HL-60 (cell line): ENCODE measurements around the gene OR1F1.

ENCODE experiments used
- DNase-seq, 2 experiments: peaks; one replicate each; pipeline ENCODE4 v3.0.0-alpha.2; 2010 to 2020; ENCODE audit warnings: low read depth in 1 of 2, low spot score in 1 of 2
- H3K27ac ChIP-seq: fragments of 250-450 bp; sonication (Bioruptor Pico); replicated peaks from 2 replicates; pipeline ENCODE4 v1.5.1; 2020; ENCODE audit warnings: mild to moderate bottlenecking, moderate library complexity
- H3K27me3 ChIP-seq: fragments of 250-450 bp; sonication (Bioruptor Pico); 2 replicates; pipeline ENCODE4 v1.5.1; 2021; ENCODE audit warnings: mild to moderate bottlenecking, moderate library complexity; ENCODE audit not compliant: insufficient read depth, poor library complexity, severe bottlenecking
- H3K4me3 ChIP-seq: replicated peaks from 2 replicates; pipeline ENCODE4 v1.5.1; 2011; ENCODE audit warnings: mild to moderate bottlenecking, control low read depth, low read length; ENCODE audit not compliant: insufficient read depth
- GABPA ChIP-seq: IDR thresholded peaks from 2 replicates; pipeline ENCODE4 v1.6.1; 2012; ENCODE audit warnings: low read depth
- POLR2AphosphoS5 ChIP-seq: IDR thresholded peaks from 2 replicates; pipeline ENCODE4 v1.6.1; 2012; ENCODE audit warnings: low read depth
- SPI1 ChIP-seq: IDR thresholded peaks from 2 replicates; pipeline ENCODE4 v1.6.1; 2012; ENCODE audit warnings: low read depth, mild to moderate bottlenecking, borderline replicate concordance
- TF ChIP-seq, protein P1 (sequence below): IDR thresholded peaks from 2 replicates; pipeline ENCODE4 v1.6.1; 2012; ENCODE audit warnings: low read depth; ENCODE audit not compliant: insufficient replicate concordance
- TF ChIP-seq, protein P2 (sequence below): IDR thresholded peaks from one replicate; pipeline ENCODE4 v1.5.1; 2011; ENCODE audit warnings: low read length, control low read depth, inconsistent platforms; ENCODE audit not compliant: insufficient read depth

OR1F1 gene

GRCh38 chr16:3207086-3207953 is 19.3 kb downstream of the OR1F1 start:
- Histone ChIP-seq H3K27ac (no peak overlapping the region), H3K27me3 (no peaks in the 10 kb centered on the region), H3K4me3 (no peak overlapping the region)
- TF ChIP-seq, protein P1, sequence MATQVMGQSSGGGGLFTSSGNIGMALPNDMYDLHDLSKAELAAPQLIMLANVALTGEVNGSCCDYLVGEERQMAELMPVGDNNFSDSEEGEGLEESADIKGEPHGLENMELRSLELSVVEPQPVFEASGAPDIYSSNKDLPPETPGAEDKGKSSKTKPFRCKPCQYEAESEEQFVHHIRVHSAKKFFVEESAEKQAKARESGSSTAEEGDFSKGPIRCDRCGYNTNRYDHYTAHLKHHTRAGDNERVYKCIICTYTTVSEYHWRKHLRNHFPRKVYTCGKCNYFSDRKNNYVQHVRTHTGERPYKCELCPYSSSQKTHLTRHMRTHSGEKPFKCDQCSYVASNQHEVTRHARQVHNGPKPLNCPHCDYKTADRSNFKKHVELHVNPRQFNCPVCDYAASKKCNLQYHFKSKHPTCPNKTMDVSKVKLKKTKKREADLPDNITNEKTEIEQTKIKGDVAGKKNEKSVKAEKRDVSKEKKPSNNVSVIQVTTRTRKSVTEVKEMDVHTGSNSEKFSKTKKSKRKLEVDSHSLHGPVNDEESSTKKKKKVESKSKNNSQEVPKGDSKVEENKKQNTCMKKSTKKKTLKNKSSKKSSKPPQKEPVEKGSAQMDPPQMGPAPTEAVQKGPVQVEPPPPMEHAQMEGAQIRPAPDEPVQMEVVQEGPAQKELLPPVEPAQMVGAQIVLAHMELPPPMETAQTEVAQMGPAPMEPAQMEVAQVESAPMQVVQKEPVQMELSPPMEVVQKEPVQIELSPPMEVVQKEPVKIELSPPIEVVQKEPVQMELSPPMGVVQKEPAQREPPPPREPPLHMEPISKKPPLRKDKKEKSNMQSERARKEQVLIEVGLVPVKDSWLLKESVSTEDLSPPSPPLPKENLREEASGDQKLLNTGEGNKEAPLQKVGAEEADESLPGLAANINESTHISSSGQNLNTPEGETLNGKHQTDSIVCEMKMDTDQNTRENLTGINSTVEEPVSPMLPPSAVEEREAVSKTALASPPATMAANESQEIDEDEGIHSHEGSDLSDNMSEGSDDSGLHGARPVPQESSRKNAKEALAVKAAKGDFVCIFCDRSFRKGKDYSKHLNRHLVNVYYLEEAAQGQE: no peak
- TF ChIP-seq, protein P2, sequence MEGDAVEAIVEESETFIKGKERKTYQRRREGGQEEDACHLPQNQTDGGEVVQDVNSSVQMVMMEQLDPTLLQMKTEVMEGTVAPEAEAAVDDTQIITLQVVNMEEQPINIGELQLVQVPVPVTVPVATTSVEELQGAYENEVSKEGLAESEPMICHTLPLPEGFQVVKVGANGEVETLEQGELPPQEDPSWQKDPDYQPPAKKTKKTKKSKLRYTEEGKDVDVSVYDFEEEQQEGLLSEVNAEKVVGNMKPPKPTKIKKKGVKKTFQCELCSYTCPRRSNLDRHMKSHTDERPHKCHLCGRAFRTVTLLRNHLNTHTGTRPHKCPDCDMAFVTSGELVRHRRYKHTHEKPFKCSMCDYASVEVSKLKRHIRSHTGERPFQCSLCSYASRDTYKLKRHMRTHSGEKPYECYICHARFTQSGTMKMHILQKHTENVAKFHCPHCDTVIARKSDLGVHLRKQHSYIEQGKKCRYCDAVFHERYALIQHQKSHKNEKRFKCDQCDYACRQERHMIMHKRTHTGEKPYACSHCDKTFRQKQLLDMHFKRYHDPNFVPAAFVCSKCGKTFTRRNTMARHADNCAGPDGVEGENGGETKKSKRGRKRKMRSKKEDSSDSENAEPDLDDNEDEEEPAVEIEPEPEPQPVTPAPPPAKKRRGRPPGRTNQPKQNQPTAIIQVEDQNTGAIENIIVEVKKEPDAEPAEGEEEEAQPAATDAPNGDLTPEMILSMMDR: no peak
- TF ChIP-seq POLR2AphosphoS5: no peak
- no peak for TF ChIP-seq GABPA
- no peak for TF ChIP-seq SPI1
- no peak for DNase-seq

DNA sequence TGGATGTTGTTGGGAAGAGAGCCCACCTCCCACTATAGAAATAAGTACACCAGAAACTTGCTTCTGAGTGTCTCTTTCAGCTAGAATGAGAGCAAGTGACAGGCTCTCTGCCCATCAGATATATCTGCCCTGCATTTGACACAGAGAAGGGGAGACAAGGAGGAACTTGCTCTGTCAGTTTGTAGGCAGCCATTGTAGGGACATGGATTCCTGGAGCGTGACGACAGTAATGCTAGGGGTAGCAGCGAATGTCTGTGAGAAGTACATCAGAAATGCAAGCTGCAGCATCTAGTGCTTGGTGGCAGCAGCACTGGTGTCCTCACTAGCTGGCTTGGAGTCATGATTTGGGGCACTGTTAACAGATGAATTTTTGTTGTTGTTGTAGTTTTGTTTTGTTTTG is 24.0 kb downstream of the OR1F1 start:
- H3K4me3 ChIP-seq: no peak overlapping the region
- no peak for DNase-seq
- H3K27me3 ChIP-seq: no peaks in the 10 kb centered on the region
- no peak overlapping the region for H3K27ac ChIP-seq
- TF ChIP-seq, protein P2: no peak
- TF ChIP-seq, protein P1: no peak

DNA sequence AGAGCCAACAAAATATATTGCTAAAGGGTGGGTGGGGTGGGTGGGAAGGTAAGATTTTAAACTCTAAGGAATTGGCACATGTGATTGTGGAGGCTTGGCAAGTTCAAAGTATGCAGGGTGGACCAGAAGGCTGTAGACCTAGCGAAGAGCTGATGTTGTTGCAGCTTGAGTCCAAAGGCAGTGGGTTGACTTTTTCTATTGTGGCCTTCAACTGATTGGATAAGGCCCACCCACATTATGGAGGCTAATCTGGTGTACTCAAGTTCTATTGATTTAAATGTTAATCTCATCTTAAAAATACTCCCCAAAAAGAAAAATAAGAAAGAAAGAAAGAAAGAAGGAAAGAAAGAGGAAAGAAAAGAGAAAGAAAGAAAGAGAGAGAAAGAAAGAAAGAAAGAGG is 24.6 kb downstream of the OR1F1 start:
- no peak for TF ChIP-seq POLR2AphosphoS5
- no peak overlapping the region for H3K27ac ChIP-seq
- no peak overlapping the region for H3K4me3 ChIP-seq
- H3K27me3 ChIP-seq: no peaks in the 10 kb centered on the region
- no peak for DNase-seq

- Histone ChIP-seq H3K4me3 (no peak overlapping the region), H3K27ac (no peak overlapping the region), H3K27me3 (no peaks in the 10 kb centered on the region)
- peak in 1 of 2 experiments; percentile 25 for DNase-seq
- no peak for TF ChIP-seq GABPA
- TF ChIP-seq POLR2AphosphoS5: no peak
- TF ChIP-seq SPI1: no peak
- TF ChIP-seq, protein P2: no peak
- TF ChIP-seq, protein P1: no peak
Observed at GRCh38 chr16:3214904-3215600, 27.0 kb downstream of the OR1F1 start.
